Measurements from ENCODE around the gene ZNF804A. TPM values are rescaled to one million over a fixed set of nuclear protein-coding genes. Genes with fewer than 3 reads are reported as not detected.

ZNF804A gene
- total and polyA plus RNA-seq, 9 donors: 0.07 to 0.28 (median 0.18) TPM; not detected in 3

DNA sequence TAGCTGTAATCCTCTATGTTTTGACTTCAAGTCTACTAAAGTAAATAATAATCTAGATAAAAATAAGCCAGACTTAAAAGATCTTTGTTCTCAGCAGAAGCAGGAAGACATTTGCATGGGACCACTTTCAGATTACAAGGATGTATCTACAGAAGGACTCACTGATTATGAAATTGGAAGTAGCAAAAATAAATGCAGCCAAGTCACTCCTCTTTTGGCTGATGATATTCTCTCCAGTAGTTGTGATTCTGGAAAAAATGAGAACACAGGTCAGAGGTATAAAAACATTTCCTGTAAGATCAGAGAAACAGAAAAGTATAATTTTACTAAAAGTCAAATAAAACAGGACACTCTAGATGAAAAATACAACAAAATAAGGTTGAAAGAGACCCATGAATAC lies 338.4 kb downstream of the ZNF804A start:
- Histone ChIP-seq H3K9me3 (no peaks in the 10 kb centered on the region), H3K4me3 (no peak overlapping the region), H3K36me3 (no peaks in the 10 kb centered on the region), H3K4me1 (ENCODE audit: insufficient read depth) (no peaks in the 10 kb centered on the region), H3K27me3 (no peaks in the 10 kb centered on the region), H3K27ac (no peak overlapping the region)
- no peak for TF ChIP-seq EP300 (IDR thresholded peaks at IDR 0.05)
- DNase-seq: no peak
- intact Hi-C loops (cut with DNase I): no loop called here

DNA sequence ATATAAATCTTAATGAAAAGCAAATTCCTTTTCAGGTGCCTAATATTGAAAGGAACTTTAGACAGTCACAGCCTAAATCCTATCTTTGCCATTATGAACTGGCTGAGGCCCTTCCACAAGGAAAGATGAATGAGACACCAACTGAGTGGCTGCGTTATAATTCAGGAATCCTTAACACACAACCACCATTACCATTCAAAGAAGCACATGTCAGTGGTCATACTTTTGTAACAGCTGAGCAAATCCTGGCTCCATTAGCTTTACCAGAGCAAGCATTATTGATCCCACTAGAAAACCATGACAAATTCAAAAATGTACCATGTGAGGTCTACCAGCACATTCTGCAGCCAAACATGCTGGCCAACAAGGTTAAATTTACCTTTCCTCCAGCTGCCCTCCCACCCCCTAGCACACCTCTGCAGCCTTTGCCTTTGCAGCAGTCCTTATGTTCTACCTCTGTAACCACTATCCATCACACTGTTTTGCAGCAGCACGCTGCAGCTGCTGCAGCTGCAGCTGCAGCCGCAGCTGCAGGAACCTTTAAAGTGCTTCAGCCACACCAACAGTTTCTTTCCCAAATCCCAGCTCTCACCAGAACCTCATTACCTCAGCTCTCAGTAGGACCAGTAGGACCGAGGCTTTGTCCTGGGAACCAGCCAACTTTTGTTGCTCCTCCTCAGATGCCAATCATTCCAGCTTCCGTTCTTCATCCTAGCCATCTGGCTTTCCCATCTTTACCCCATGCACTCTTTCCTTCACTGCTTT lies 340.1 kb downstream of the ZNF804A start:
- H3K36me3 ChIP-seq: no peaks in the 10 kb centered on the region
- H3K27me3 ChIP-seq: no peaks in the 10 kb centered on the region
- WGBS, 3 donors: 84 to 87% (median 84%) methylated on average over 5 of the region's 5 CpGs
- no peak for DNase-seq
- no peak for TF ChIP-seq EP300 (IDR thresholded peaks at IDR 0.05)
- no peak for TF ChIP-seq POLR2A (IDR thresholded peaks at IDR 0.05)
- no peak for TF ChIP-seq CTCF (IDR thresholded peaks at IDR 0.05)
- intact Hi-C loops (cut with DNase I): no loop called here
- H3K4me1 ChIP-seq (ENCODE audit: insufficient read depth): no peaks in the 10 kb centered on the region
- H3K9me3 ChIP-seq: no peaks in the 10 kb centered on the region
- H3K27ac ChIP-seq: no peak overlapping the region
- no peak overlapping the region for H3K4me3 ChIP-seq

DNA sequence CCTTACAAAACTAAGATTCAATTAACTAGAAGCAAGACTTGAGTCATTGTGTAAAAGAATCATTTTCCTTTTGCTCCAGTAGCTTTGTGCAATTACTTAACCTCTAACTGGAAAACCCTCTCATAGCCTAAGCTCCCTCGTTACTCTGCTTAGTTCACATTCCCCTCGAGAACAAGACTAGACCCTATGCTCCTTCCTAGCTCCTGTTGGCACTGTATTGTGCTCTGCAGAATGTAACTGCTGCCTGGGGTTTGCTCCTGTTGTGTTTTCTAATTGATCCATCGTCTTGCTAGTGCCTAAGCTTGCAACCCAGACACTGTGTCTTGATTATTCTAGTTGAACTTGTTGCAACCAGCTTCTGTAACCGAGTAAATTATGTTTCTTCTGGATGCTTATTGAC lies 347.0 kb downstream of the ZNF804A start:
- WGBS, 3 donors: 76 to 80% (median 76%) methylated on average over 4 of the region's 4 CpGs
- intact Hi-C loops (cut with DNase I): no loop called here
- H3K4me1 ChIP-seq (ENCODE audit: insufficient read depth): no peaks in the 10 kb centered on the region

DNA sequence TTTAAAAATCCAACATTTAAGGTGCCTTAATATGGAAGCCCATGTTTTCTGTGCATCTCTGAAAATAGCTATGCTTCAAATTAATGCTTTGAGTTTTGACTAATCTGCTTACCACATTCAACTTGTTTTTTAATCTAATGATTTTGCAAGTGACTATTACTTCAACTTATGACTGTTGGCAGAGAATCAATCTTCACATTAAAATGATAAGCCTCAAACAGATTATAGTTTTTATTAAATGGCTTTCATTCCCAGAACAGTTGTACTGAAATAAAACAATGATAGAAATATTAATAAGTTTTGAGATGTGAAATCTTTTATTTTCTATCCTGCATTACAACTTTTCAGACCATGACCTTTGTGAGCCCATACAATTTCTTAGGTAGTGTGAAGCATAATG lies 347.5 kb downstream of the ZNF804A start:
- no peak for DNase-seq
- Histone ChIP-seq H3K9me3 (no peaks in the 10 kb centered on the region), H3K27ac (no peak overlapping the region), H3K4me1 (ENCODE audit: insufficient read depth) (no peaks in the 10 kb centered on the region), H3K36me3 (no peaks in the 10 kb centered on the region), H3K27me3 (no peaks in the 10 kb centered on the region), H3K4me3 (no peak overlapping the region)
- TF ChIP-seq EP300 (IDR thresholded peaks at IDR 0.05): no peak
- TF ChIP-seq CTCF (IDR thresholded peaks at IDR 0.05): no peak
- no peak for TF ChIP-seq POLR2A (IDR thresholded peaks at IDR 0.05)
- intact Hi-C loops (cut with DNase I): no loop called here

More for the DNA sequence above, 347.0 kb downstream of the ZNF804A start:
- DNase-seq: no peak
- TF ChIP-seq CTCF (IDR thresholded peaks at IDR 0.05): no peak
- TF ChIP-seq POLR2A (IDR thresholded peaks at IDR 0.05): no peak
- TF ChIP-seq EP300 (IDR thresholded peaks at IDR 0.05): no peak
- Histone ChIP-seq H3K27me3 (no peaks in the 10 kb centered on the region), H3K9me3 (no peaks in the 10 kb centered on the region), H3K4me3 (no peak overlapping the region), H3K27ac (no peak overlapping the region), H3K36me3 (no peaks in the 10 kb centered on the region)

- TF ChIP-seq EP300 (IDR thresholded peaks at IDR 0.05) (no peak), CTCF (IDR thresholded peaks at IDR 0.05) (no peak), POLR2A (IDR thresholded peaks at IDR 0.05) (no peak)
- DNase-seq: no peak
- Histone ChIP-seq H3K4me3 (no peak overlapping the region), H3K36me3 (no peaks in the 10 kb centered on the region), H3K27me3 (no peaks in the 10 kb centered on the region), H3K27ac (no peak overlapping the region), H3K9me3 (no peaks in the 10 kb centered on the region), H3K4me1 (ENCODE audit: insufficient read depth) (no peaks in the 10 kb centered on the region)
- intact Hi-C loops (cut with DNase I): no loop called here
- 87 to 90% (median 87%) methylated on average over 3 of the region's 3 CpGs for WGBS, 3 donors
Measured at GRCh38 chr2:184956856-184957255, 358.5 kb downstream of the ZNF804A start.
